Choroid plexus epithelial cell (primary cell): Measurements from ENCODE around the gene CCDC141.
"Not testable (repeated sequence)": the region's sequence is repeated elsewhere in the genome, so short reads cannot be mapped to it uniquely, and the experiment has no call there.

Source experiments
- DNase-seq: peaks from one replicate; pipeline ENCODE4 v3.0.0-alpha.2; 2010; ENCODE audit warnings: low read depth
- H3K4me3 ChIP-seq: 2 replicates; pipeline ENCODE4 v1.5.1; 2011; ENCODE audit warnings: low read depth, mild to moderate bottlenecking, control low read depth, low read length, moderate library complexity
- CTCF ChIP-seq: conservative IDR thresholded peaks from 2 replicates; pipeline ENCODE4 v1.5.1; 2011; ENCODE audit warnings: low read depth, mild to moderate bottlenecking, control low read depth, inconsistent platforms, low read length, moderate library complexity

CCDC141 gene

GRCh38 chr2:179049546-179050311, at the start of gene CCDC141:
Gene CCDC141, minus strand, starts transcription at chr2:179050137. Its CDS starts 196 bp downstream, at chr2:179049941.
- no peak for TF ChIP-seq CTCF
- no peak within 1 kb of the TSS for H3K4me3 ChIP-seq
- no peak for DNase-seq

- no peak for TF ChIP-seq CTCF
- no peak overlapping the region for H3K4me3 ChIP-seq
- DNase-seq, result no peak
These were observed 48.2 kb upstream of the CCDC141 start for GRCh38 chr2:179098080-179098689.

GRCh38 chr2:179097131-179097530, 47.2 kb upstream of the CCDC141 start:
- DNase-seq, result no peak
- no peak for TF ChIP-seq CTCF

GRCh38 chr2:179096090-179096489, 46.2 kb upstream of the CCDC141 start:
- H3K4me3 ChIP-seq, result no peak overlapping the region
- no peak for TF ChIP-seq CTCF
- no peak for DNase-seq

More at GRCh38 chr2:179097131-179097530, 47.2 kb upstream of the CCDC141 start:
- H3K4me3 ChIP-seq, result no peak overlapping the region

GRCh38 chr2:179092912-179093311, 43.0 kb upstream of the CCDC141 start:
- not testable (repeated sequence) for DNase-seq, H3K4me3 ChIP-seq

GRCh38 chr2:179082697-179083096, 32.8 kb upstream of the CCDC141 start:
- no peak for DNase-seq
- no peak overlapping the region for H3K4me3 ChIP-seq
- no peak for TF ChIP-seq CTCF

- H3K4me3 ChIP-seq, result no peak overlapping the region
- no peak for DNase-seq
- TF ChIP-seq CTCF, result no peak
These were observed 32.0 kb upstream of the CCDC141 start for GRCh38 chr2:179081954-179082353.
